WTC11 (cell line): ENCODE data around the gene SPI1.

Experiments used
- NFE2L1 ChIP-seq: sonication (generic); formaldehyde crosslinking; IDR thresholded peaks from 2 replicates; pipeline ENCODE4 v1.8.1; 2023; ENCODE audit warnings: missing genetic modification reagents
- ZNF138 ChIP-seq: sonication (generic); formaldehyde crosslinking; conservative IDR thresholded peaks from 2 replicates; pipeline ENCODE4 v1.8.1; 2022; ENCODE audit warnings: mild to moderate bottlenecking, moderate library complexity, missing genetic modification reagents
- TF ChIP-seq, protein P1 (sequence below): sonication (generic); formaldehyde crosslinking; IDR thresholded peaks from 2 replicates; pipeline ENCODE4 v1.8.1; 2022; ENCODE audit warnings: mild to moderate bottlenecking, missing genetic modification reagents, moderate library complexity, borderline replicate concordance
- TF ChIP-seq, protein P2 (sequence below): fragments of 200-600 bp; IDR thresholded peaks from 2 replicates; pipeline ENCODE4 v1.8.0; 2022; ENCODE audit warnings: antibody characterized with exemption

DNA sequence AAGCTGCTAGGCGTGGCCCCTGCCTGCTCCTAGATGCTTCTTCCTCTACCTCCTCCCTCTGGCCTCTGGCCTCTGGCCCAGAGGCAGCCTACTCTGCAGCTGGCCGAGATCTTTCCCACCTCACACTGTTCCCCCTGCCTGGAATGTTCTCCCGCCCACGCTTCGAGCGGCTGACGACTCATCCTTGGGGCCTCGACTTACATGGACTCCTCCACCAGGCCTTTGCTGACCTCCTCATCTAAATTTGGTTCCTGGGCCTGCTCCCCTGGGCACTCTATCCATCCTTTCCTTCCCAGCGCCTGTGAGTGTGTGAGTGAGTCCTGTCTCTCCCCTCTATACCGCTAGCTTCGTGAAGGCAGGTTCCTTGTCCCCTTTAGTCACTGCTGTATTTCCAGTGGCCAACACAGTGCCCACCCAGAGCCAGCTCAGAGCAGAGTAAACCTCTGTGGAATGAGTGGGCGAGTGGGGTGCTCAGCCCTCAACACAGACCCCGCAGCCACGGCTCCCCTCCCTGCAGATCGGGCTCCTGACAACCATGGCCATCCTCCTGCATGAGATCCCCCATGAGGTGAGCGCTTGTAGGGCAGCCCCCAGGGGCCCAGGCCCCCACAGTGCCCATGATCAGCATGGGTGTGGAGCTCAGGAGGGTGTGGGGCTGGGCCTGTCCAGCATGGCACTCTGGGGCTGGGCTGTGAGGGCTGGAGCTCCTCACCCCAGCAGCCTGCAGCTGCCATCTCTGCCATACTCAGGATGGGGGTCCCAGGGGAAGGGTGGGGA lies 35.7 kb upstream of the SPI1 start:
- TF ChIP-seq, protein P1, sequence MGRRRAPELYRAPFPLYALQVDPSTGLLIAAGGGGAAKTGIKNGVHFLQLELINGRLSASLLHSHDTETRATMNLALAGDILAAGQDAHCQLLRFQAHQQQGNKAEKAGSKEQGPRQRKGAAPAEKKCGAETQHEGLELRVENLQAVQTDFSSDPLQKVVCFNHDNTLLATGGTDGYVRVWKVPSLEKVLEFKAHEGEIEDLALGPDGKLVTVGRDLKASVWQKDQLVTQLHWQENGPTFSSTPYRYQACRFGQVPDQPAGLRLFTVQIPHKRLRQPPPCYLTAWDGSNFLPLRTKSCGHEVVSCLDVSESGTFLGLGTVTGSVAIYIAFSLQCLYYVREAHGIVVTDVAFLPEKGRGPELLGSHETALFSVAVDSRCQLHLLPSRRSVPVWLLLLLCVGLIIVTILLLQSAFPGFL (CRISPR knock-in tag), result no peak
- TF ChIP-seq NFE2L1 (CRISPR knock-in tag) (no peak), ZNF138 (CRISPR knock-in tag) (no peak)
- TF ChIP-seq, protein P2, sequence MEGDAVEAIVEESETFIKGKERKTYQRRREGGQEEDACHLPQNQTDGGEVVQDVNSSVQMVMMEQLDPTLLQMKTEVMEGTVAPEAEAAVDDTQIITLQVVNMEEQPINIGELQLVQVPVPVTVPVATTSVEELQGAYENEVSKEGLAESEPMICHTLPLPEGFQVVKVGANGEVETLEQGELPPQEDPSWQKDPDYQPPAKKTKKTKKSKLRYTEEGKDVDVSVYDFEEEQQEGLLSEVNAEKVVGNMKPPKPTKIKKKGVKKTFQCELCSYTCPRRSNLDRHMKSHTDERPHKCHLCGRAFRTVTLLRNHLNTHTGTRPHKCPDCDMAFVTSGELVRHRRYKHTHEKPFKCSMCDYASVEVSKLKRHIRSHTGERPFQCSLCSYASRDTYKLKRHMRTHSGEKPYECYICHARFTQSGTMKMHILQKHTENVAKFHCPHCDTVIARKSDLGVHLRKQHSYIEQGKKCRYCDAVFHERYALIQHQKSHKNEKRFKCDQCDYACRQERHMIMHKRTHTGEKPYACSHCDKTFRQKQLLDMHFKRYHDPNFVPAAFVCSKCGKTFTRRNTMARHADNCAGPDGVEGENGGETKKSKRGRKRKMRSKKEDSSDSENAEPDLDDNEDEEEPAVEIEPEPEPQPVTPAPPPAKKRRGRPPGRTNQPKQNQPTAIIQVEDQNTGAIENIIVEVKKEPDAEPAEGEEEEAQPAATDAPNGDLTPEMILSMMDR, result no peak
